Measurements from ENCODE around the gene ATXN1L.
"Not testable (repeated sequence)": the region's sequence is repeated elsewhere in the genome, so short reads cannot be mapped to it uniquely, and the experiment has no call there.

Gene ATXN1L

DNA sequence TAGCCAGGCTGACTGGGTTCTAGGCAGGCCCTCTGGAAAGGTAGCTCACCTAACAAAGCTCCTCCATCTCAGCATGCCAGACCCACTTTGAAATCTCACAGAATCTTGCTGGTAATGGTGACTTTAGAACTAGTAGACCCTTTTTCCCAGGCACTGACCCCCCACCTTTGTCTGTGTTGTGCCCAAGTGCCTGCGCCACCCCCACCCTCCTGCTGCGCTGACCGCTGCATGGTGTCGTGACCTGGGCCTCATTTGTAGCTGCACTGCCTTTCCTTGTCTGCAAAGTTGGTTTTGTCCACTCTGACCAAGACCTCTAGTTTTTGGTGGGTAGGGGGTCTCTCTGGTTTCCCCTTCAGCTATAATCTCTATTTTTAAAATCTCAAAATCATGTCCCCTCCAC lies 6.8 kb downstream of the ATXN1L start:
- DNase-seq, result no peak

- no peak for DNase-seq
These were observed 7.6 kb downstream of the ATXN1L start for GRCh38 chr16:71853413-71853812.

DNA sequence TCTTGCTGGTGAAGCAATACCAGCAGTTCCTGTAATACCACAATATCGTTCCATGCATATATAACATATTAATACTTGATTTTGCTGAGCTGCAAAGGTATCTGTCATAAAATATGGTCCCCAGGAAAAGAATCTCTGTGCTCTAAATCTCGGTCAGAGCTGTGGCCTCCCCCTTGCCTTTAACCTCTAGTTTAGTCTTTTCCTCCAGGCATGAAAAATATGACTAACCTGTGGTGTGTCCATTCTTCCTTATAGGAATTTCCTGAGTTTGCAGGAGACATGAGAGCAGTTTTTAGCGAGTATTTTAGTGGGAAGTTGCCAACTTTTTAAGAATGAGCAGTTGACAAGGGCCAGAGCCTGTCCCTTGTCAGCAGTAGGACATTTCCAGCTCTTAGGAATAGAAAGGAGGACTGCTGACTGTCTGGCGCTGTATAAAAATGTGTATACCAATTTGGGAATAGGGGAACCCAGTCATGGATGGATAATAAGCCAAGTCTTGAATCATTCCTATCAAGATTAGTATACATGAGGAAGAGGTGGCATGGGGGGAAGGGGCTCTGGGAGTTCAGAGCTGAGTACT lies 8.7 kb downstream of the ATXN1L start:
- DNase-seq, result no peak

DNA sequence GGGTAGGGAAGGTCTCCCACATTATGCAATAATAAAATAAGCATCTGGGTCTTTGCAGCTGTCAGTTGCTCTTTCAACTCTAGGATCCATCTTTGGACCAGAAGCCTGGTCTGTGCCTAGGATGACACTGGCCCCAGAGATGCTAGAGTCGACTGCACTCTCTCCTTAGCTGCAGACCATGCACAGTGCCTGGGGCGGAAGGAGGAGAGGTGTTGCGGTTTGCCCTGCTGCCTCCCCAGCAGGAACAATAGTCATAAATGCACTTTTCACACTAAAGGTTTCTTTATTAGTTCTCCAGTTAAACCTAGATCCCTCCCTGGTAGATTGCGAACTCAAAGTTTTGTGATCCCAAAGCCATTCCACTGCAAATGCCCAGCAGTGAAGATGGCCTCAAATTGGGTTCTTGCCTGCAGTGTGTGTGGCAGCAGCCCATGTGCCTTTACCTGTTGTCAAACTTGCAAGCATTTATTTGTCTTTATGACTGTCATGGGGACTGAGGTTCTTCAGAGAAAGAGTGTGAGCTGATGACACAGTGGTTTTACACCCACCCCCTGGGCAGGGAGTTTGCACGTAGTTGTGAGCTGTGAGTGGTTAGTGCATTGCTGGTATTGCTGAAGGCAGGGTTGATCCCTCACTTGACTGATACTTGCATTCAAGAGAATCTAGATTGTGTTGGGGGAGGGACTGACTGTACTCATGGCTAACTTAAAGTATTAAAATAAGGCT lies 10.3 kb downstream of the ATXN1L start:
- no peak for DNase-seq

DNA sequence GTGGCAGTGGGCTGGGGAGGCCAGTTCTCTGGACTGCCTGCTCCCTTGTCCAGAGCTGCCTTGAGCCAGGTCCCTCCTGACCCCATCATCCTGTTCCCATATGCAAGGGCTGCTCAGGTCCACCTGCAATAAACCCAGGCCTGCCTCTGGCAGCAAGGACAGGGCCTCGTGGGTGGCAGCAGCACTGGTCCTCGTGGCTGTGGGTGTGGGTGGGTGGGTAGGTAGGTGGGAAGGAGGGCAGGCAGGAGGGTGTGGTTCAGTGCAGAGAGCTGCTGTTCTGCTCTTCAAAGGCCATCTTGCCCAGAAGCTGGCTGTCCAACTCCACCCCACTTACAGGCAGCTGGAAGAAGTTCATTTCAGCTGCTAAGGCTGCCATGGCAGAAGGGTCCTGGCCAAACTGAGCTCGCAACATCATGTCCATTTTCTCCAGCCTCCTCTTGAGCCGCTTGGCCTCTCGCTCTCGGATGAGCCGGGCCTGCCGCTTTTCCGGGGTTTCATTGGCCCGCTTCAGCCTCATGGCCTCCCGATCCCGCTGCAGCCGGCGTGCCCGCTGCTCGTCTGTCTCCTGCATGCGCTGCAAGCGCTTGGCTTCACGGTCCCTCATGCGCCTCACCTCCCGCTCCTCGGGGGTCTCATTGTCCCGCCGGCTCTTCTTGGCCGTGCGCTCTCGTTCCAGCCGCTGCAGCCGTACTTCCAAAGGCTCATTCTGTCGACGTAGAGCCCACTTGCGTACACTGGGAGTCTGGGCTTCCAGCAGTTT lies 14.2 kb downstream of the ATXN1L start:
- no peak for DNase-seq

DNA sequence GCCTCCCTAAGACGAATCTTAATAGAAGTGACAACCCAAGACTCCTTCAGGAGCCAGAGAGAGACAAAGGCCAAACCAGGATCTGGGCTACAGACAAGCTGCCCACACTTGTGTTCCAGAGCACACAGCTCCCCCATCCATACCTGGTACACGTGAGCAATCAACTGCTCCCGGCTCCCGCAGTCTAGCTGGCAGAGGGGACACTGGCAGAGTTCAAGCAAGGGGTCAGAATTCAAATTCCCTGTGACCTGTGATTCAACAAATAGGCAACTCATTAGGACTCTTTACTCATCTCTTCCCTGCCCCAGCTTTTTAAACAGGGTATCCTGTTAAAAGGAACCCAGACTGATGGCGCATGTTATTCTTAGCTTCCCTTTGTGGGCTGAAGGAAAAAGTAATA lies 18.2 kb downstream of the ATXN1L start:
- no peak for DNase-seq

DNA sequence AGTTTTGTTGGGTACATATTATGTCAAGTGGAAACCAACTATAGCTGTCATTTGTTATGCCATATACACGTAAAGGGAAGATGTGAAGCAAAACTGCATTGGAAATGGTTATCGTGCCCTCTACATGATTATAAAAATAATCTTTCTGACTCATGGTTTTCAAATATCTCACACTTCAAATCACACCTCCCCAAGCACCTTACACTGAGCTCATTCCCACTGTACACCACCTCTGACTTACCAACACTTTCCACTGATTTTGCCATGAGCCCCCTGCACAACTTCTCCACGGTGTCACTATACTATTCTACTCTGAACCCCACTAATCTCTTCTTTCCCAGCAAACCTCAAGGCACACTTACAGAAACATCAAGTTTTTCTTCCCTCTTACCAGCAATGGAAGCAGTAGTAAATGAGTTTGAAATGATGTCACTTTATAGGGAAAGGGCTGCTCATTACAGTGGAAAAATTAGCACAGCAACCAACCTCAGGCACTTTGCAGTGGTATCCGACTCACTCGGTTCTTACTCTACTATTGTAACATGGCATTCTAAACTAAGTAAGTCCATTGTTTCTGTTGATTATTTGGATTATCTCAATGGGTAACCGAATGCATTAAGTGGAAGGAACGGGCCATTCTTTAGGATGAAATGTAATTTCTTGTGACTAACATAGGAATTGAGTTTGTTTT lies 19.5 kb downstream of the ATXN1L start:
- DNase-seq, result no peak

DNA sequence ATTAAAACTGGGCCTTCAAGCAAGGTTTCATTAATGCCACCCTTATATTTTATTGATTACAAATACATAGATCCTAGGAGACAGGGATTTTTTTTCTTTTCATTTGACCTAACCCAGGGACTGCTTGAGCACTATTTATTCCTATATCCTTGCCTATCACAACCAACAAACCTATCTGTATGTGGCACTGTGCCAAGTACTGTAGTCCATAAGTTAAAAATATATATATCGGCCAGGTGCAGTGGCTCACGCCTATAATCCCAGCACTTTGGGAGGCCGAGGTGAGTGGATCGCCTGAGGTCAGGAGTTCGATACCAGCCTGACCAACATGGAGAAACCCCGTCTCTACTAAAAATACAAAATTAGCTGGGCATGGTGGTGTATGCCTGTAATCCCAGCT lies 21.4 kb downstream of the ATXN1L start:
- DNase-seq, result not testable (repeated sequence)

DNA sequence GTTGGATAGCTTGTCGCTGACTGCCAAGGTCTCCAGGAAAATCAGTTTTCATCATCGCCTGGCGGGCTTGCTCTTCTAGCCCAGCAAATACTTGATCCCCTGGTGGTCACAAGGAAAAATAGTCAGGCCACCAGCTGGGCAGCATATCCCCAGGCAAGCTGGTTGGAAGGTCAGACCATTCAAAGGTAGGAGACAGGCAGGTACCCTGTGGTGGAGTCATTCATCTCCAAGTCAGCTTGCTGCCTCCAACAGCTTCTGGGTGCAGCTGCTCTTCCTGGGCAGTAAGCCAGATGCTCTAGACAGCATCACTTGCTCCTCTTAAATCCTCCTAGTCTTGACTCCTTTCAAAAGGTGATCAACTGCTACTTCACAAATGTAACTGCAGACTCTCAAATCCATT lies 22.2 kb downstream of the ATXN1L start:
- DNase-seq, result no peak

- no peak for DNase-seq
These were observed 23.3 kb downstream of the ATXN1L start for GRCh38 chr16:71869089-71869488.

DNA sequence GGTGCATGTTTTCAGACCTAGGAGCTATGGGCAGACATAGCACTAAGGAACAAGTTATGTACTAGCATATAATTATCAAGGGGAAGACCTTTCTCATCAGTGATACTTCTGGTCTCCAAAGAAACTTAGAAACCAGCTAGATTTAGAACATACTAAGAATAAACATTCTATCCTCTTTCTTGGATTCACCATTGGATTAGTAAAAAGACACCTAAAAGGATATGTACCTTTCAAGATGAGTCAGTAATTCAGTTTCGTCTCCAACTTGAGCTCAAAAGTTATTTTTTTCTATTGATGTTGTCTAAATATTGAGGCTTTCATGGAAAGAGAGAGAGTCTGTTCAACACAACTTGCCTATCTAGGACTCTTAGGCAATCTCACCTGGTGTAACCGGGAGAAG lies 25.0 kb downstream of the ATXN1L start:
- no peak for DNase-seq

DNA sequence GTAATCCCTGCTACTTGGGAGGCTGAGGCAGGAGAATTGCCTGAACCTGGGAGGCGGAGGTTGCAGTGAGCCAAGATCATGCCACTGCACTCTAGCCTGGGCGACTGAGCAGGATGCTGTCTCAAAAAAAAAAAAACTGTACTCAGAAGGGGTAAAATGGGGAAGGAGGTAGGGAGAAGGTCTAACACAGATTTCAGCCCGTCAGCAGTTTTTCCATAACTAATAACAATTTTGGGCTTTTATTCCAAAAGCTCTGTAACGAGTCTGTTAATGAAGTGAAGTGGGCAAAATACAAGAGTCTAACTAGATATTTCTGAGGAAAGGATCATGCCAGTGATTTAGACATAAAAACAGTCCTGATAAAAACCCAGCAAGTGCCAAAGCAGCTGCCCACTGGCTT lies 27.4 kb downstream of the ATXN1L start:
- DNase-seq, result no peak

GRCh38 chr16:71878911-71879310 lies 33.1 kb downstream of the ATXN1L start:
- no peak for DNase-seq

DNA sequence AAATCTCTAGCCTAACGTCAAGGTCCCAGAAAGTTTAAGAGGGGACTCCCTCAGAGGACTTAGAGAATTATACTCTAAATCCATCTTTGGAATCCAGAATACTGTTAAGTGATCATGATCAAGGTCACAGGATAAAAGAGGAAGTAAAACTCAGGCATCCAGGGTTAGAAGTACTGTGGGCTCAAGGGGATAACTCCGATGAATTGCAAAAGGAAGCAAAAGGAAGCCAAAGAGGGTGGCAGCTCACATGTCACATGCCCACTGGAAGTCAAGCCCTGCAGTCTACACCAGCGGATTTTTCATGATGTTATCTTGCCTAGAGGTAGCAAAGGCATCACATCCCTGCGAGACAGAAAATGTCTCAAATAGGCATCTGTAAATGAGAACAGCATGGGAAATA lies 34.4 kb downstream of the ATXN1L start:
- no peak for DNase-seq

DNA sequence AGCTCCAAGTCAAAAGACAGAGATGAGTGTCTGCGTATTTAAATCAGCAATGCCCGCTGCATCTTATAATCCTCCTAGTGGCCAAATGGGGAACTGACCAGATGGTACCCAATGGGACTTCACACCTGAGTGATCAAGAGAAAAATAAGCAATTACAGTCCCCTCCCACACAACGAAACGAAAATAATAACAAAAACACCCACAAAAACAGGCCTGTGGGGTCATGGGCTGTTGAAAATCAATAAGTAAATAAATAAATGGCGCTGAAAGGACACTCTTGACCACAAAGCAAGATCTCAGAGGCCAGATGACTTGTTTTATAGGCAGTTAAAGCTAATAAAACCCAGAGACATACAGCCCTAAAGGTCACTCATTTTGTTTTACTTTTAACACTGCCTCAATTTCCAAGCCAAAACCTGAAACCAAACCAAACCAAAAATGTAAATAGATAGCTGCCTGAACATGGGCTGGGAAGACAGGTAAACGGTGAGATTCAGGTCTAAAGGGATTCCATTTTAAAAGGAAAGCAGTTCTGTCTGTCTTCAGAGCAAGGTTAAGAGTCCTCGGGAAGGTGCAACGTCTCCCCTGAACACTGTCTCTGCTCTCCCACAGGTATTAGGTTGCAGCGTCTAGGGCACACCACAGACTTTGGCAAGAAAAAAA lies 36.9 kb downstream of the ATXN1L start:
- DNase-seq, result peak; percentile 77

- peak; percentile 74 for DNase-seq
These were observed 37.5 kb downstream of the ATXN1L start for GRCh38 chr16:71883168-71883848.

DNA sequence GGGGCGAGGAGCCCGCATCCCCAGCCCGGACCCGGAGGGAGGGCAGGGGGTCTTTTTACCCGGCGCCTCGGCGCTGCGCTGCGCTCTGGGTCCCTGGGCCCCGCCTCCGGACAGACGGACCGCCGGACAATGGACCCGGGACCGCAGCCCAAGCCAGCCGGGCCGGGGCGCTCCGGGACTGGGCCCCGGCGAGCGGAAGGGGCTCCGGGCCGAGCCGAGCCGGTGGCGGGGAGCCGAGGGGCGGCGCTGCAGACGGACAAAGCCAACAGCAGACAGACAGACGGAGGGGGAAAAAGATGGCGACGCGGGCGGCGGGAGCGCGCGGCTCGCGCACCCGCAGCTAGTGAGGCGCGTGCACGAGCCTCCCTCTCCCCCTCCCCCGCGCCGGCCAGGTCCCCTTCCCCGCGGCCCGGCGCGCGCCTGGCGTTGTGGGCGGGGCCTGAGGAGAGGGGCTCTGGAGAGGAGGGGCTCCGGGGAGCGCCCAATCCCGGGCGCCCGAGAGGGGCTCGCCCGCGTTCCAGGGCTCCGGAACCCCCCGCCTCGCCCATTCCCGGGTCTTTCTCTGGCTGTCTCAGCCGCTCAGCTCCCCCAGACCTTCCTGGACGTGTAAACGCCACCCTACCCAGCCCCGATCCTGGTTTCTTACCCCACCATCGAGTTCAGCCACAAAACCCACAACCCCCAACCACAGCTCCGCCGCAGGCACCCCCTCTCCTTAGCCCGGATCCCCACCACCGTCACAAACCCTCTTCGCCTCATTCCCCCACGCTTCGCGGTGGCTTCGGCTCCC lies 38.3 kb downstream of the ATXN1L start, which contains the start of gene ZNF821:
ZNF821 (minus strand) TSS at position 334 of the 790 bp plus-strand sequence. CDS start 4,236 bp downstream, outside the sequence.
- peak; percentile 86 for DNase-seq

DNA sequence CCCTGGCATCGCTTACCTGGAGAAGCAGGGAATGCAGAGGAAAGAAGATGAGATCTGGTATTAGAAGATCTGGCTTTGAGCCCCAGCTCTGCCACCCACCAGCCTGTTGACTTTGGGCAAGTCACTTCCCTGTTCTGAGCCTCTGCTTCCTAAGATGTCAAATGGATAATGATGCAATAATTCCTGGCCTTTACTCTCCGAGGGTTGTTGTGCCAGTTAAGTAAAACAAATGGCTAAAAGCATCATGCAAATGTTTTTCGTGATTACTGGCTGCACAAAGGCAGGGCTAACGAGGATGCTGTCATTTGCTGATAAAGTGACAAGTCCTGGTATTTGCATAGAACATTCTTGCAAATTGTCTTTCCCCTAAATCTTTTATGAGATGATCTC lies 39.5 kb downstream of the ATXN1L start:
- no peak for DNase-seq

- DNase-seq, result no peak
These were observed 43.4 kb downstream of the ATXN1L start for GRCh38 chr16:71889147-71889546.

DNA sequence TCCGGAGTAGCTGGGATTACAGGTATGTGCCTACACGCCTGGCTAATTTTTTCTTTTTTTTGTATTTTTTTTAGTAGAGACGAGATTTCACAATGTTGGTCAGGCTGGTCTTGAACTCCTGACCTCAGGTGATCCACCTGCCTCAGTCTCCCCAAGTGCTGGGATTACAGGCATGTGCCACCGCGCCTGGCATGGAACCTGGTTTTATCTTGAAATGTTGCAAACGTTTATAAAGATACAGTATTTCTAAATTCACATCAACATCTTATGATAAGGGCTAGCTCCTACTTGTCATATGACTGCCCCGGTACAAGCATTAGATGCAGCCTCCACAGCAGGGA lies 48.1 kb downstream of the ATXN1L start:
- no peak for DNase-seq

DNA sequence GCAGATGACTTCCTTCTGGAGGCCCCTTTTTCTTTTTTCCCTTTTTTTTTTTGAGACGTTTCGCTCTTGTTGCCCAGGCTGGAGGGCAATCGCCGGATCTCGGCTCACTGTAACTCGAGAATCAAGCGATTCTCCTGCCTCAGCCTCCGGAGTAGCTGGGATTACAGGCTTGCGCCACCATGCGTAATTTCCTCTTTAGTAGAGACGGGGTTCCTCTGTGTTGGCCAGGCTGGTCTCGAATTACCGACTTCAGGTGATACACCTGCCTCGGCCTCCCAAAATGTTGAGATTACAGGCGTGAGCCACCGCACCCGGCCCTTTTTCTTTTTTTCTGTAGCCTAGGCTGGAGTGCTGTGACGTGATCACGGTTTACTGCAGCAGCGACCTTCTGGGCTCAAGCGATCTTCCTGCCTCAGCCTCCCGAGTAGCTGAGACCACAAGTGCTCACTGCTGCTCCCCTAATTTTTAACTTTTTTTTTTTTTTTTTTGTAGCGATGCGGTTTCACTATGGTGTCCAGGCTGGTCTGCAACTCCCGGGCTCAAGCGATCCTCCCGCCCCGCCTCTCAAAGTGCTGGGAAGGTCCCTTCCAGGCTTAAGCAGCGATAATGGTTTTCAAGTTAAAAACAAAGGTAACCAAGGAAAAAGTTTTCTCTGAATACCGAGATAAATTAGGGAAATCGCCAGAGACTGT lies 48.6 kb downstream of the ATXN1L start:
- peak; percentile 67 for DNase-seq

All from activated CD8-positive, alpha-beta memory T cell treated with anti-CD3 and anti-CD28 coated beads, Interleukin-2, amount 50 U/mL, for 48 hours (primary cell).